SK-N-SH (cell line): ENCODE measurements around the gene RBSN. TPM values are rescaled to one million over a fixed set of nuclear protein-coding genes. Genes with fewer than 3 reads are reported as not detected.
A peak's percentile ranks its signal among the peaks of the same experiment; 100 is the strongest.

Experiments used
- CTCF ChIA-PET: fragments of 300-600, 350-600 bp; formaldehyde crosslinking; extraction: SDS; loops from one replicate; lab custom pipeline; 2021; lab: Yijun Ruan, JAX
- POLR2A ChIA-PET: fragments of 350-600 bp; sonication (Branson Sonifier 250); formaldehyde crosslinking; extraction: SDS; loops from one replicate; lab custom pipeline; 2020; ENCODE audit warnings: antibody characterized with exemption, inconsistent platforms; lab: Yijun Ruan, JAX
- DNase-seq: peaks from one replicate; pipeline ENCODE4 v3.0.0; 2012
- H2AFZ ChIP-seq: fragments of 200-600 bp; sonication (generic); 2 replicates; pipeline ENCODE4 v1.8.1; 2016; ENCODE audit warnings: antibody characterized with exemption, mild to moderate bottlenecking, low read depth
- H3F3A ChIP-seq: fragments of 200-600 bp; sonication (generic); replicated peaks from 2 replicates; pipeline ENCODE3; 2016; ENCODE audit warnings: antibody characterized with exemption, mild to moderate bottlenecking; ENCODE audit not compliant: insufficient read depth
- H3K27ac ChIP-seq, 2 experiments: fragments of 200-500 bp in 1 of 2; fragments of 200-600 bp in 1 of 2; sonication (Bioruptor generic) in 1 of 2; sonication (generic), shearing (Covaris generic) in 1 of 2; 2 replicates each; pipeline versions ENCODE4 v1.5.1 to v1.6.1; 2014 to 2016; ENCODE audit warnings: low read depth in 2 of 2, inconsistent platforms in 1 of 2, low read length in 1 of 2, mild to moderate bottlenecking in 1 of 2, mixed read lengths in 1 of 2
- H3K27me3 ChIP-seq: fragments of 200-600 bp; sonication (generic), shearing (Covaris generic); 2 replicates; pipeline ENCODE4 v1.6.1; 2016; ENCODE audit warnings: mixed run types; ENCODE audit not compliant: insufficient read depth
- H3K36me3 ChIP-seq, 2 experiments: fragments of 200-500 bp in 1 of 2; fragments of 200-600 bp in 1 of 2; sonication (Bioruptor generic) in 1 of 2; sonication (generic) in 1 of 2; replicated peaks in 1 of 2; 2 replicates each; pipeline versions ENCODE3 to v1.5.1; 2014 to 2016; ENCODE audit warnings: low read length in 1 of 2, mild to moderate bottlenecking in 1 of 2; ENCODE audit not compliant: insufficient read depth in 2 of 2, control insufficient read depth in 1 of 2
- H3K4me1 ChIP-seq, 2 experiments: fragments of 200-500 bp in 1 of 2; fragments of 200-600 bp in 1 of 2; sonication (Bioruptor generic) in 1 of 2; sonication (generic), shearing (Covaris generic) in 1 of 2; 2 replicates each; pipeline versions ENCODE4 v1.5.1 to v1.6.1; 2014 to 2016; ENCODE audit warnings: low read depth in 1 of 2, low read length in 1 of 2, mixed run types in 1 of 2; ENCODE audit not compliant: insufficient read depth in 2 of 2, control insufficient read depth in 1 of 2
- H3K4me2 ChIP-seq: fragments of 200-600 bp; sonication (generic), shearing (Covaris generic); 2 replicates; pipeline ENCODE4 v1.6.1; 2017; ENCODE audit warnings: mixed run types
- H3K4me3 ChIP-seq, 2 experiments: fragments of 200-500 bp in 1 of 2; fragments of 200-600 bp in 1 of 2; sonication (Bioruptor generic) in 1 of 2; sonication (generic), shearing (Covaris generic) in 1 of 2; 2 replicates each; pipeline versions ENCODE4 v1.5.1 to v1.8.1; 2014 to 2016; ENCODE audit warnings: low read depth in 2 of 2, inconsistent platforms in 1 of 2, low read length in 1 of 2, mild to moderate bottlenecking in 1 of 2, mixed read lengths in 1 of 2, moderate library complexity in 1 of 2
- H3K79me2 ChIP-seq: fragments of 200-600 bp; sonication (generic); 2 replicates; pipeline ENCODE4 v1.8.1; 2017; ENCODE audit warnings: mild to moderate bottlenecking; ENCODE audit not compliant: insufficient read depth
- H3K9ac ChIP-seq: fragments of 200-600 bp; sonication (generic); 2 replicates; pipeline ENCODE4 v1.6.1; 2017; ENCODE audit warnings: mixed run types
- H3K9me2 ChIP-seq: fragments of 200-600 bp; sonication (generic); 2 replicates; pipeline ENCODE4 v1.6.1; 2017; ENCODE audit warnings: mixed run types
- H3K9me3 ChIP-seq: fragments of 200-600 bp; sonication (generic); 2 replicates; pipeline ENCODE4 v1.6.1; 2017; ENCODE audit warnings: mixed run types, mild to moderate bottlenecking, moderate library complexity
- H4K20me1 ChIP-seq: fragments of 200-600 bp; sonication (generic); 2 replicates; pipeline ENCODE4 v1.6.1; 2017; ENCODE audit warnings: mild to moderate bottlenecking, mixed run types; ENCODE audit not compliant: insufficient read depth
- CHD2 ChIP-seq: fragments of 150-350 bp; IDR thresholded peaks from 2 replicates; pipeline ENCODE4 v1.6.1; 2018; ENCODE audit warnings: low read length; ENCODE audit not compliant: partially characterized antibody
- EP300 ChIP-seq, 2 experiments: IDR thresholded peaks; 2 replicates each; pipeline versions ENCODE4 v1.4.0 to v1.6.1; 2012; ENCODE audit warnings: borderline replicate concordance in 1 of 2, low read depth in 1 of 2, low read length in 1 of 2
- EZH2phosphoT487 ChIP-seq: fragments of 200-600 bp; sonication (generic); IDR thresholded peaks from 2 replicates; pipeline ENCODE4 v1.6.1; 2017; ENCODE audit warnings: low read depth, mixed run types, mild to moderate bottlenecking, antibody characterized with exemption, moderate library complexity, borderline replicate concordance
- FOSL2 ChIP-seq: IDR thresholded peaks from 2 replicates; pipeline ENCODE4 v1.4.0; 2012; ENCODE audit warnings: low read depth, mild to moderate bottlenecking, moderate library complexity, borderline replicate concordance
- FOXM1 ChIP-seq: IDR thresholded peaks from 2 replicates; pipeline ENCODE4 v1.4.0; 2012; ENCODE audit warnings: low read depth, mild to moderate bottlenecking
- GABPA ChIP-seq: IDR thresholded peaks from 2 replicates; pipeline ENCODE4 v1.4.0; 2012; ENCODE audit warnings: low read depth, mild to moderate bottlenecking
- GATA2 ChIP-seq: sonication (generic); formaldehyde crosslinking; IDR thresholded peaks from 2 replicates; pipeline ENCODE4 v1.5.0; 2020; ENCODE audit warnings: mild to moderate bottlenecking, missing genetic modification reagents
- MEF2A ChIP-seq: IDR thresholded peaks from 2 replicates; pipeline ENCODE4 v1.4.0; 2012; ENCODE audit warnings: low read depth, borderline replicate concordance
- POLR2AphosphoS5 ChIP-seq: IDR thresholded peaks from 2 replicates; pipeline ENCODE4 v1.6.1; 2012; ENCODE audit warnings: low read depth, low read length
- RCOR1 ChIP-seq: fragments of 150-350 bp; IDR thresholded peaks from 2 replicates; pipeline ENCODE4 v1.6.1; 2017; ENCODE audit warnings: antibody characterized with exemption, low read length
- RFX5 ChIP-seq: IDR thresholded peaks from 2 replicates; pipeline ENCODE4 v1.6.1; 2012; ENCODE audit warnings: mild to moderate bottlenecking, improper control_type of control experiment, low read length
- TAF1 ChIP-seq: IDR thresholded peaks from 2 replicates; pipeline ENCODE4 v1.6.1; 2012; ENCODE audit warnings: low read depth, mild to moderate bottlenecking, low read length, moderate library complexity, borderline replicate concordance
- TCF12 ChIP-seq: IDR thresholded peaks from 2 replicates; pipeline ENCODE4 v1.4.0; 2012
- YY1 ChIP-seq: IDR thresholded peaks from 2 replicates; pipeline ENCODE4 v1.4.0; 2012; ENCODE audit warnings: low read depth, mild to moderate bottlenecking
- WGBS: methylation state at CpG from one replicate; pipeline ENCODE4 v1.1.6; 2017; ENCODE audit warnings: low lambda C conversion rate; 5-methylcytosine and 5-hydroxymethylcytosine counted together
- polyA plus RNA-seq, 3 experiments: library from polyadenylated mRNA; depleted of rRNA; stranded (reverse); fragments of >200 nt; gene quantifications; 2 replicates each; pipeline ENCODE4 v1.2.3, GENCODE V29; 2012
- TF ChIP-seq, protein P1 (sequence below): IDR thresholded peaks from 2 replicates; pipeline ENCODE4 v1.4.0; 2012; ENCODE audit warnings: low read depth
- TF ChIP-seq, protein P2 (sequence below): IDR thresholded peaks from 2 replicates; pipeline ENCODE4 v1.4.0; 2012; ENCODE audit warnings: low read depth, borderline replicate concordance

RBSN gene
- polyA plus RNA-seq, 1 of the 3 experiments (the other 2 are of a cell fraction) = 4.7 TPM

DNA sequence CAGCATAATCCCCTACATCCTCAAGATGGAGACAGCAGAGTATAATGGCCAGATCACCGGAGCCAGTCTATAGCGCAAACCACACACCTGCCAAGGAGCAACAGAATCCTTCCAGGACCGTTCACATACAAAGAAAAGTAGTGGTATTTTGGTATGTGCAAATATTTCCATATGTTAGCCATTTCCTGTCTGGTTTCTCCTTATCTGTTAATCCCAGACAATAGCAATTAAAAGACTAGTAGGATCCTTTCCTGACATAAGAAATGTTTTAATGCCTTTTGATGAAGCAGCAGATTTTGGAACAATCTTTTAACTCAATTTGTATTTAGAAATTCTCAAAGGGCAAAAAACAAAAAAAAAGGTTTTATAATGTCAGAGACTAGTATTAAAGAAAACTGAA lies 56.0 kb downstream of the RBSN start:
- no peak for TF ChIP-seq YY1
- TF ChIP-seq, protein P1, sequence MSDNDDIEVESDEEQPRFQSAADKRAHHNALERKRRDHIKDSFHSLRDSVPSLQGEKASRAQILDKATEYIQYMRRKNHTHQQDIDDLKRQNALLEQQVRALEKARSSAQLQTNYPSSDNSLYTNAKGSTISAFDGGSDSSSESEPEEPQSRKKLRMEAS = no peak
- peak; percentile 49 for TF ChIP-seq TCF12
- no peak for TF ChIP-seq EZH2phosphoT487
- no peak for TF ChIP-seq CHD2
- TF ChIP-seq POLR2AphosphoS5 = no peak
- TF ChIP-seq EP300 (IDR thresholded peaks at IDR 0.05; ENCODE audit: borderline replicate concordance in 1 of 2, low read depth in 1 of 2, low read length in 1 of 2) = no peak
- TF ChIP-seq, protein P2, sequence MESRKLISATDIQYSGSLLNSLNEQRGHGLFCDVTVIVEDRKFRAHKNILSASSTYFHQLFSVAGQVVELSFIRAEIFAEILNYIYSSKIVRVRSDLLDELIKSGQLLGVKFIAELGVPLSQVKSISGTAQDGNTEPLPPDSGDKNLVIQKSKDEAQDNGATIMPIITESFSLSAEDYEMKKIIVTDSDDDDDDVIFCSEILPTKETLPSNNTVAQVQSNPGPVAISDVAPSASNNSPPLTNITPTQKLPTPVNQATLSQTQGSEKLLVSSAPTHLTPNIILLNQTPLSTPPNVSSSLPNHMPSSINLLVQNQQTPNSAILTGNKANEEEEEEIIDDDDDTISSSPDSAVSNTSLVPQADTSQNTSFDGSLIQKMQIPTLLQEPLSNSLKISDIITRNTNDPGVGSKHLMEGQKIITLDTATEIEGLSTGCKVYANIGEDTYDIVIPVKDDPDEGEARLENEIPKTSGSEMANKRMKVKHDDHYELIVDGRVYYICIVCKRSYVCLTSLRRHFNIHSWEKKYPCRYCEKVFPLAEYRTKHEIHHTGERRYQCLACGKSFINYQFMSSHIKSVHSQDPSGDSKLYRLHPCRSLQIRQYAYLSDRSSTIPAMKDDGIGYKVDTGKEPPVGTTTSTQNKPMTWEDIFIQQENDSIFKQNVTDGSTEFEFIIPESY = no peak
- TF ChIP-seq FOXM1 = no peak
- TF ChIP-seq MEF2A = no peak
- no peak; the same call in 1 of the 2 replicates for TF ChIP-seq RCOR1
- TF ChIP-seq FOSL2 = no peak
- TF ChIP-seq GATA2 (CRISPR knock-in tag) = 0 out of 2 replicates have a peak, but pooled peaks have one; percentile 15
- TF ChIP-seq GABPA = no peak
- H3K4me3 ChIP-seq = no peak overlapping the region
- CTCF ChIA-PET = no interaction called here
- no peaks in the 10 kb centered on the region for H3F3A ChIP-seq
- POLR2A ChIA-PET = no interaction called here
- no peak overlapping the region for H3K4me2 ChIP-seq
- peak overlapping the region; percentile 48 to 77 for H3K27ac ChIP-seq
- WGBS = 62% methylated on average over 3 of the region's 3 CpGs
- no peaks in the 10 kb centered on the region for H3K9me2 ChIP-seq
- H3K9me3 ChIP-seq = no peaks in the 10 kb centered on the region
- DNase-seq = no peak
- H3K4me1 ChIP-seq = peaks cover 15 to 31% of the 10 kb centered on the region in 2 experiments; a peak in 3 of 4 replicates
- H3K27me3 ChIP-seq = no peaks in the 10 kb centered on the region
- H4K20me1 ChIP-seq = no peaks in the 10 kb centered on the region
- H2AFZ ChIP-seq = no peak overlapping the region
- no peak overlapping the region for H3K9ac ChIP-seq
- H3K36me3 ChIP-seq = peaks cover 81 to 89% of the 10 kb centered on the region in 2 experiments
- peaks cover 6% of the 10 kb centered on the region; the same call in 1 of the 2 replicates for H3K79me2 ChIP-seq

DNA sequence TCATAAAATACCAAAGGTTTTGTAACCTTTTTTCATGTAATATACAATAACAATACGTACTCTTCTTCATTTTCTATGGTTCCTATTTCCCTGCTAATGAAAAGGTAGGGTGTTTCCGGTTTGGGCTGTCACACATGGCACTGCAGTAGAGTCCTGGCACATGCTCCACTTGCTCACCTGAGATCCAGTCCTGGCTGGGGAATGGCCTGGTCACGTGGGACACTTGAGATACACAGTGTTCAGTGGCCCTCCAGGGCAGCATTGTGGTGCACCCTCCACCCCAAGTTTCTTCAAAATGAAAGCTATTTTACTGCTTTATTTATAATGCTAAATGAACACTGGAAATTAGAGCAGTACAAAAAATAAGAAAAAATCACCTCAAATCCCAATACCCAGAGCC lies 57.0 kb downstream of the RBSN start:
- DNase-seq = no peak
- Histone ChIP-seq H4K20me1 (no peaks in the 10 kb centered on the region), H3F3A (peaks cover 4% of the 10 kb centered on the region), H2AFZ (no peak overlapping the region), H3K27me3 (no peaks in the 10 kb centered on the region), H3K9ac (no peak overlapping the region), H3K4me2 (no peak overlapping the region), H3K9me3 (no peaks in the 10 kb centered on the region), H3K4me1 (peaks cover 15 to 31% of the 10 kb centered on the region in 2 experiments; a peak in 3 of 4 replicates), H3K9me2 (no peaks in the 10 kb centered on the region), H3K27ac (peak overlapping the region; percentile 48 to 77; a peak in 3 of 4 replicates), H3K79me2 (peaks cover 6% of the 10 kb centered on the region; the same call in 1 of the 2 replicates), H3K36me3 (peaks cover 80 to 85% of the 10 kb centered on the region in 2 experiments), H3K4me3 (no peak overlapping the region)
- TF ChIP-seq RFX5 = no peak
- TF ChIP-seq GABPA = no peak
- no peak for TF ChIP-seq TAF1
- TF ChIP-seq CHD2 = no peak
- 98% methylated on average over 3 of the region's 3 CpGs for WGBS
- CTCF ChIA-PET = no interaction called here
- POLR2A ChIA-PET = no interaction called here
